Ishikawa (cell line): Measurements from ENCODE around the gene GCGR.

Experiments used
- CEBPB ChIP-seq: IDR thresholded peaks from 2 replicates; pipeline ENCODE4 v1.6.1; 2012
- EP300 ChIP-seq: IDR thresholded peaks from 2 replicates; pipeline ENCODE4 v1.6.1; 2012; ENCODE audit warnings: borderline replicate concordance
- FOXM1 ChIP-seq: IDR thresholded peaks from 2 replicates; pipeline ENCODE4 v1.6.1; 2012; ENCODE audit warnings: low read depth, borderline replicate concordance
- RAD21 ChIP-seq: IDR thresholded peaks from 2 replicates; pipeline ENCODE4 v1.6.1; 2012; ENCODE audit warnings: low read depth
- TAF1 ChIP-seq: IDR thresholded peaks from 2 replicates; pipeline ENCODE4 v1.6.1; 2012; ENCODE audit warnings: low read depth, mild to moderate bottlenecking
- TCF12 ChIP-seq: IDR thresholded peaks from 2 replicates; pipeline ENCODE4 v1.6.1; 2012; ENCODE audit warnings: low read depth
- YY1 ChIP-seq: IDR thresholded peaks from 2 replicates; pipeline ENCODE4 v1.6.1; 2012; ENCODE audit warnings: low read depth
- ZBTB7A ChIP-seq: IDR thresholded peaks from 2 replicates; pipeline ENCODE4 v1.6.1; 2012; ENCODE audit warnings: low read depth
- TF ChIP-seq, protein P1 (sequence below): IDR thresholded peaks from 2 replicates; pipeline ENCODE4 v1.6.1; 2012; ENCODE audit warnings: low read depth, mild to moderate bottlenecking

DNA sequence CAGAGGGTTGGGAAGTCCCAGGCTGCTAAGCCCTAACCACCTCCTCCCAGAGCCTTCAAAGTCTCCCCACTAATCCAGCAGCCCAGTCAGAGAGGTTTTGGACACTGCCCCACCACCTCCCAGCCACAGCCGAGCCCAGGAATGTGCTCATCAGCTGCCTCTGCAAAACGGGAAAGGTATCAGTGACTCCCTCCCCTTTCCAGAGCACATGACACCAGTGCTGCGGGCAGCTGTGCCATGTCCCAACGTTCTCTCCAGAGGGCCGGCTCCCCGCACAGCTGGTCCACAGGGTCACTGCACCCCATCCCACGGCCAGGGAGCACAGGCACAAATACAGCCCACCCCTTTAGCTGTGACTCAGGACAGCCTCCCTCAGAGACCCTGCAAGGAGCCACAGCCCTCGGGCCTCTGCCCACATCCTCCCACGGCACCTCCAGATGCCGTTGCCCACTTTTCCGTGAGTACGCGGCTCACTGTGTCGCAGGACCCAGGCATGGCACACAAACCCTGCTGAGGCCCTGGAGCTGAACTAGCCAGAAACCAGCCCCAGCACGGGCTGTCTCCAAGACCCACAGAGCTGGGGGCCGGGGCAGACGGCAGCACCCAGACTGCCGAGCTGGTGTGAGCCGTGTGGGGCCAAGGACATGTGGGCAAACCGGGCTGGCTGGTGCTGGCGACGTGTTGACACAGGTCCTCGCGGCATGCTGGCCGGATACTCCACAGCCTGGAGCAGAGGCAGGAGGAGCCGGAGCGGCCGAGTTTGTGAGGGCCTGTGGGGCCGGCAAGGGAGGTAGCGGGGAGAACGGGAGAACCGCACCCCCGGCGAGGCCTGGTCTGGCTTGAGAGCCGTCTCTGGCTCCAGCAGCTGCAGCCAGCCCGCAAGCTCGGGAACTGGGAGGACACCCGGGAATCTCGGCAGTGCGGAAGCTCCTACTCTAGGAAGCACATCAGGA lies 37.2 kb downstream of the GCGR start:
- TF ChIP-seq FOXM1 (no peak), RAD21 (no peak), TAF1 (no peak), YY1 (no peak), TCF12 (no peak), ZBTB7A (no peak), EP300 (no peak), CEBPB (no peak)
- TF ChIP-seq, protein P1, sequence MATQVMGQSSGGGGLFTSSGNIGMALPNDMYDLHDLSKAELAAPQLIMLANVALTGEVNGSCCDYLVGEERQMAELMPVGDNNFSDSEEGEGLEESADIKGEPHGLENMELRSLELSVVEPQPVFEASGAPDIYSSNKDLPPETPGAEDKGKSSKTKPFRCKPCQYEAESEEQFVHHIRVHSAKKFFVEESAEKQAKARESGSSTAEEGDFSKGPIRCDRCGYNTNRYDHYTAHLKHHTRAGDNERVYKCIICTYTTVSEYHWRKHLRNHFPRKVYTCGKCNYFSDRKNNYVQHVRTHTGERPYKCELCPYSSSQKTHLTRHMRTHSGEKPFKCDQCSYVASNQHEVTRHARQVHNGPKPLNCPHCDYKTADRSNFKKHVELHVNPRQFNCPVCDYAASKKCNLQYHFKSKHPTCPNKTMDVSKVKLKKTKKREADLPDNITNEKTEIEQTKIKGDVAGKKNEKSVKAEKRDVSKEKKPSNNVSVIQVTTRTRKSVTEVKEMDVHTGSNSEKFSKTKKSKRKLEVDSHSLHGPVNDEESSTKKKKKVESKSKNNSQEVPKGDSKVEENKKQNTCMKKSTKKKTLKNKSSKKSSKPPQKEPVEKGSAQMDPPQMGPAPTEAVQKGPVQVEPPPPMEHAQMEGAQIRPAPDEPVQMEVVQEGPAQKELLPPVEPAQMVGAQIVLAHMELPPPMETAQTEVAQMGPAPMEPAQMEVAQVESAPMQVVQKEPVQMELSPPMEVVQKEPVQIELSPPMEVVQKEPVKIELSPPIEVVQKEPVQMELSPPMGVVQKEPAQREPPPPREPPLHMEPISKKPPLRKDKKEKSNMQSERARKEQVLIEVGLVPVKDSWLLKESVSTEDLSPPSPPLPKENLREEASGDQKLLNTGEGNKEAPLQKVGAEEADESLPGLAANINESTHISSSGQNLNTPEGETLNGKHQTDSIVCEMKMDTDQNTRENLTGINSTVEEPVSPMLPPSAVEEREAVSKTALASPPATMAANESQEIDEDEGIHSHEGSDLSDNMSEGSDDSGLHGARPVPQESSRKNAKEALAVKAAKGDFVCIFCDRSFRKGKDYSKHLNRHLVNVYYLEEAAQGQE = no peak
